Measurements from ENCODE around the gene UQCRHL.

GRCh38 chr1:15820478-15820877 is 13.0 kb upstream of the UQCRHL start:
- no peak for TF ChIP-seq CTCF (IDR thresholded peaks at IDR 0.05; ENCODE audit: low read depth, low read length)
- no peak for TF ChIP-seq EZH2phosphoT487 (IDR thresholded peaks at IDR 0.05; ENCODE audit: low read depth)
